ENCODE data around the gene FTO.

The FTO gene

GRCh38 chr16:53960050-53960812 lies 256.3 kb downstream of the FTO start:
- no peak overlapping the region for H3K4me3 ChIP-seq (ENCODE audit: low read depth, low read length)
- TF ChIP-seq, protein P1, sequence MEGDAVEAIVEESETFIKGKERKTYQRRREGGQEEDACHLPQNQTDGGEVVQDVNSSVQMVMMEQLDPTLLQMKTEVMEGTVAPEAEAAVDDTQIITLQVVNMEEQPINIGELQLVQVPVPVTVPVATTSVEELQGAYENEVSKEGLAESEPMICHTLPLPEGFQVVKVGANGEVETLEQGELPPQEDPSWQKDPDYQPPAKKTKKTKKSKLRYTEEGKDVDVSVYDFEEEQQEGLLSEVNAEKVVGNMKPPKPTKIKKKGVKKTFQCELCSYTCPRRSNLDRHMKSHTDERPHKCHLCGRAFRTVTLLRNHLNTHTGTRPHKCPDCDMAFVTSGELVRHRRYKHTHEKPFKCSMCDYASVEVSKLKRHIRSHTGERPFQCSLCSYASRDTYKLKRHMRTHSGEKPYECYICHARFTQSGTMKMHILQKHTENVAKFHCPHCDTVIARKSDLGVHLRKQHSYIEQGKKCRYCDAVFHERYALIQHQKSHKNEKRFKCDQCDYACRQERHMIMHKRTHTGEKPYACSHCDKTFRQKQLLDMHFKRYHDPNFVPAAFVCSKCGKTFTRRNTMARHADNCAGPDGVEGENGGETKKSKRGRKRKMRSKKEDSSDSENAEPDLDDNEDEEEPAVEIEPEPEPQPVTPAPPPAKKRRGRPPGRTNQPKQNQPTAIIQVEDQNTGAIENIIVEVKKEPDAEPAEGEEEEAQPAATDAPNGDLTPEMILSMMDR (IDR thresholded peaks at IDR 0.05; ENCODE audit: control insufficient read depth, extremely low read depth, insufficient read depth): no peak
- no peak for DNase-seq (ENCODE audit: low read depth)

- TF ChIP-seq, protein P1 (IDR thresholded peaks at IDR 0.05; ENCODE audit: control insufficient read depth, extremely low read depth, insufficient read depth): no peak
- H3K4me3 ChIP-seq (ENCODE audit: low read depth, low read length): no peak overlapping the region
- no peak for DNase-seq (ENCODE audit: low read depth)
These were observed 257.1 kb downstream of the FTO start for GRCh38 chr16:53960954-53961616.

DNA sequence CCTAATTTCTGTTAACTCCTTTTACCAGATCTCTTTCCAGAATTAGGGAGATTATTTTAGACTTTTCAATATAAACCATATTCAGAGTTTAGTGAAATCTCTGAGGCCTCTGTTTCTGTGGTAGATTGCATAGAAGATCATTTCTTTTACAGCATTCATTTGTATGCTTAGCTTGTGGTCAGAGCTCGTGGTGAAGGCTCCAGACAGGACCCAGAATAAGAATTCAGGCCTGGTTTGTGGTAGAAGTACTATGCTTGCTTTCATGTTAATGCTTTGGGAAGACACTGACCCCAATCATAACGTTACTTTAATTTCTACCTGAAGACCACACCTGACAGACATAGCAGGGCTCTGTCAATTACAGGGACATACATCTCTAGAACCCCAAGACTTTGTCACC lies 258.1 kb downstream of the FTO start:
- no peak for DNase-seq (ENCODE audit: low read depth)
- TF ChIP-seq, protein P1 (IDR thresholded peaks at IDR 0.05; ENCODE audit: control insufficient read depth, extremely low read depth, insufficient read depth): no peak
- no peak overlapping the region for H3K4me3 ChIP-seq (ENCODE audit: low read depth, low read length)

DNA sequence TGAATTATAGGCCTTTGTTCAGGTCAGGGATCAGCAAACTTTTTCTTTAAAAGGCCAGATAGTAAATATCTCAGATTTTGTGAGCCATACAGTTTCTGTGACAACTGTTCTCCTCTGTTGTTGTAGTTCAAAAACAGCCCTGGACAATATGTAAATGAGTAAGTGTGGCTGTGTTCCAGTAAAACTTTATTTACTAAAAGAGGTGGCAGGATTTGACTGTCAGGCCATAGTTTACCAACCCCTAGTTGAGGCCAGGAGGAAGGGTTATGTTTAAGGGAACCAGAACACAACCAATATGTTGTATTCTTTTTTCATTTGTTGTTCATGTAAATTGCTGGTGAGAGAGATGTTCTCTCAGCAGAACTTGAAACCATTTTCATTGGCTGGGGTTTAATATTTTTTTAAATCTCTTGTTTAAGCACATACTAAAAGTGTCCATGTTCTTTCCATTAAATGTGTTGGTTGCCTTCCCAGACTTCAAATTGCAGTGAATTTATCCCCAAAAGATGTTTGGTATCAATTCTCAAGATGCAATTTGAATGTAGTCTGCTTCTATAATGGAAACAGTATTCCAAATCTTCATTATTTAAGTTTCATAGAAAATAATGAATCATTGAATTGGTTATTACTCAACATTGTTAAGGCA lies 260.3 kb downstream of the FTO start:
- no peak overlapping the region for H3K4me3 ChIP-seq (ENCODE audit: low read depth, low read length)
- DNase-seq (ENCODE audit: low read depth): no peak
- TF ChIP-seq, protein P1 (IDR thresholded peaks at IDR 0.05; ENCODE audit: control insufficient read depth, extremely low read depth, insufficient read depth): no peak

DNA sequence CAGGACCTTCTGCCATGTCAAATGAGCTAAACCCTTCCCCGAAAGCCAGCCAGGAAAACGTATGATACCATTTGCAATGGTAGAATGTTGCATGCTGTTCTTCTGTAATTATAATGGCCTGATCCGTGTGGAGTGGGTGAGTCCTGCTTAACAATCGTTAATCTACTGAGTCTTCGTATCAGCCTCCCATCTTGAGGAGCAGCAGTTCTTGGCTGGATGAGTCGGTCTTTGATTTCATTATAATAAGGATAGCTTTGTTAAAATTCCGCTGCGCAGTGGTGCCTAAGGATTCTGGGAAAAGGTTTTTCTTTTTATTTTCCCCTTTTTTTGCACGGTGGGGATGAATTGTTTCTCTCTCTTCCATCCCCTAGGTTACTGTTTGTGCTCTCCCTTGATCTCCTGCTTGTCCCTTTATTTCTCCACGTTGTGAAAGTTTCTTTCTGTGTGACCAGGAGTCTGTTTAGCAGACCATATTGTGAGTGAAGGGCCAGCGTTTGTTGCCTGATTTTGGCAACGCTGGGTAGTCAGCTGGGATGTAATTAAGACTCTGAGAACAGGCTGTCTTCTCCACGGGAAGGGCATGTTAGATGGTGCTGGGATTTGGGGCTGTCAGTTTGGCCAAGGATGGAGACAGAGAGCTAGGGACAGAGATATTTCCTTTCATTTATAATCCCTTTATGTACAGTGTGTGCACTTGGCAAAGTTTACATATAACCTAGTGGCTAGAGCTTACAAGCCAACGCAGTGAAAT lies 263.0 kb downstream of the FTO start:
- TF ChIP-seq, protein P1 (IDR thresholded peaks at IDR 0.05; ENCODE audit: control insufficient read depth, extremely low read depth, insufficient read depth): no peak
- H3K4me3 ChIP-seq (ENCODE audit: low read depth, low read length): no peak overlapping the region
- no peak for DNase-seq (ENCODE audit: low read depth)

- H3K4me3 ChIP-seq (ENCODE audit: low read depth, low read length): no peak overlapping the region
- TF ChIP-seq, protein P1 (IDR thresholded peaks at IDR 0.05; ENCODE audit: control insufficient read depth, extremely low read depth, insufficient read depth): no peak
These were observed 263.6 kb downstream of the FTO start for GRCh38 chr16:53967572-53967971.

More at GRCh38 chr16:53967572-53967971, 263.6 kb downstream of the FTO start:
- no peak for DNase-seq (ENCODE audit: low read depth)
